ENCODE data around the gene KCTD8. TPM values are rescaled to one million over a fixed set of nuclear protein-coding genes. Genes with fewer than 3 reads are reported as not detected.

Gene KCTD8
- total and polyA plus RNA-seq, 3 donors from 2014 or later: 1.5 to 13.6 (median 4.0) TPM

DNA sequence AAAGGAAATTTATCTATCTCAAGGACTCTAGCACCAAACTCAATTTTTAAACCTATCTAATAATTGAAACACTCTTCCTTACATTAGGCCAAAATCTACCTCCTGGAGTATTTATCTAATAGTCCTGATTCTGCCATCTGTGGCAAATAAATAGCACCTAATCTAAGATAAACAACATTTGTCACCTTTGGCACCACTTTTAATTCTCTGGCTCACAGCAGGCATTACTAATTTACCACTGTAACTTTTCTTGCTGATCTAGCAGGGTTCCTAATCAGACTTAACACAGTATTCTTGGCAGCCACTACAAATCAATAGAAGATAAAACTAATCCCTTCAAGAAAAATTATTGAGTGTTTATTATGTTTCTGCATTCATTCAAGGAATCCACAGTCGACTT, 161.1 kb downstream of the KCTD8 start:
- Histone ChIP-seq H3K27ac (no peak overlapping the region), H3K4me1 (no peaks in the 10 kb centered on the region), H3K9me3 (no peaks in the 10 kb centered on the region), H3K4me3 (no peak overlapping the region), H3K27me3 (no peaks in the 10 kb centered on the region), H3K36me3 (ENCODE audit: low read depth, missing control alignments) (no peaks in the 10 kb centered on the region)
- DNase-seq: no peak
- WGBS, 2 donors: 70 to 96% methylated on average over 1 of the region's 1 CpG
- intact Hi-C loops (cut with DNase I; ENCODE audit: low total_unique reads): no loop called here
- TF ChIP-seq, protein P1, sequence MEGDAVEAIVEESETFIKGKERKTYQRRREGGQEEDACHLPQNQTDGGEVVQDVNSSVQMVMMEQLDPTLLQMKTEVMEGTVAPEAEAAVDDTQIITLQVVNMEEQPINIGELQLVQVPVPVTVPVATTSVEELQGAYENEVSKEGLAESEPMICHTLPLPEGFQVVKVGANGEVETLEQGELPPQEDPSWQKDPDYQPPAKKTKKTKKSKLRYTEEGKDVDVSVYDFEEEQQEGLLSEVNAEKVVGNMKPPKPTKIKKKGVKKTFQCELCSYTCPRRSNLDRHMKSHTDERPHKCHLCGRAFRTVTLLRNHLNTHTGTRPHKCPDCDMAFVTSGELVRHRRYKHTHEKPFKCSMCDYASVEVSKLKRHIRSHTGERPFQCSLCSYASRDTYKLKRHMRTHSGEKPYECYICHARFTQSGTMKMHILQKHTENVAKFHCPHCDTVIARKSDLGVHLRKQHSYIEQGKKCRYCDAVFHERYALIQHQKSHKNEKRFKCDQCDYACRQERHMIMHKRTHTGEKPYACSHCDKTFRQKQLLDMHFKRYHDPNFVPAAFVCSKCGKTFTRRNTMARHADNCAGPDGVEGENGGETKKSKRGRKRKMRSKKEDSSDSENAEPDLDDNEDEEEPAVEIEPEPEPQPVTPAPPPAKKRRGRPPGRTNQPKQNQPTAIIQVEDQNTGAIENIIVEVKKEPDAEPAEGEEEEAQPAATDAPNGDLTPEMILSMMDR (IDR thresholded peaks at IDR 0.05): no peak
- no peak for TF ChIP-seq POLR2A (IDR thresholded peaks at IDR 0.05)

DNA sequence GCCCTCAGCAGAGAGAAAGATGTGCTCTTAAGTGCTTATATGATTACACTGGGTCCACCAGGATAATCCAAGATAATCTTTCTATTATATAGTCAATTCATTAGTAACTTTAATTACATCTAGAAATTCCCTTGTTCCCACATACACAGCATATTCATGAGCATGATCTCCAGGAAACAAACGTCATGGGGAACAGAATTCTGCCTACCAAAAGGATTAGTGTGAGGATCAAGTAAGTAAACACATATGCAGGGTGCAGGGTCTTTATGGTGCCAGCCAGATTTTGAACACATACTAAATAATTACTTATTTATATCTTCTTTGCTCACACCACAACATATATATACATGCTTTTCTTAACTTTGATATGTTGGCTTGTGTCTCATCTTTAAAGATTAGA, 169.1 kb downstream of the KCTD8 start:
- no peak for DNase-seq
- Histone ChIP-seq H3K36me3 (ENCODE audit: low read depth, missing control alignments) (no peaks in the 10 kb centered on the region), H3K27me3 (no peaks in the 10 kb centered on the region), H3K4me1 (no peaks in the 10 kb centered on the region), H3K27ac (no peak overlapping the region), H3K4me3 (no peak overlapping the region), H3K9me3 (no peaks in the 10 kb centered on the region)
- intact Hi-C loops (cut with DNase I; ENCODE audit: low total_unique reads): no loop called here
- 71 to 83% methylated on average over 1 of the region's 1 CpG for WGBS, 2 donors
- TF ChIP-seq, protein P1 (IDR thresholded peaks at IDR 0.05): no peak
- no peak for TF ChIP-seq POLR2A (IDR thresholded peaks at IDR 0.05)

DNA sequence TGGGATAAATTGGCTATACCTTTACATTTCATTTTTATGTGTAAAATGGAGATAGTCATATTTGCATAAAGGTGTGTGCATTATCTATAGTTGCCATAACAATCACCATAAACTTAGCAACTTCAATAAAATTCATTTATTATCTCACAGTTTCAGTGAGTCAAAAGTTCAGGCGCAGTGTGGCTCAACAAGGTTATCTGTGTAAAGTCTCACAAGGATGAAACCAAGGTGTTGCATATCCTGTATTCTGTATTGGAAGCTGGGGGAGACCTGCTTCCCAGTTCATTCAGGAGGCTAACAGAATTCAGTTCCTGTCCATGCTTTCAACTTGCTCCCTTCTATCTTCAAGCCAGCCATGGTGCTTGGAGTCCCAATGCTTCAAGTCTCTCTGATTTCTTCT, 169.5 kb downstream of the KCTD8 start:
- DNase-seq: no peak
- TF ChIP-seq, protein P1 (IDR thresholded peaks at IDR 0.05): no peak
- TF ChIP-seq POLR2A (IDR thresholded peaks at IDR 0.05): no peak
- no peaks in the 10 kb centered on the region for H3K27me3 ChIP-seq
- no peak overlapping the region for H3K4me3 ChIP-seq
- WGBS, 2 donors: 97 to 100% methylated on average over 1 of the region's 1 CpG
- no peak overlapping the region for H3K27ac ChIP-seq
- H3K9me3 ChIP-seq: no peaks in the 10 kb centered on the region
- intact Hi-C loops (cut with DNase I; ENCODE audit: low total_unique reads): no loop called here
- H3K4me1 ChIP-seq: no peaks in the 10 kb centered on the region
- no peaks in the 10 kb centered on the region for H3K36me3 ChIP-seq (ENCODE audit: low read depth, missing control alignments)

DNA sequence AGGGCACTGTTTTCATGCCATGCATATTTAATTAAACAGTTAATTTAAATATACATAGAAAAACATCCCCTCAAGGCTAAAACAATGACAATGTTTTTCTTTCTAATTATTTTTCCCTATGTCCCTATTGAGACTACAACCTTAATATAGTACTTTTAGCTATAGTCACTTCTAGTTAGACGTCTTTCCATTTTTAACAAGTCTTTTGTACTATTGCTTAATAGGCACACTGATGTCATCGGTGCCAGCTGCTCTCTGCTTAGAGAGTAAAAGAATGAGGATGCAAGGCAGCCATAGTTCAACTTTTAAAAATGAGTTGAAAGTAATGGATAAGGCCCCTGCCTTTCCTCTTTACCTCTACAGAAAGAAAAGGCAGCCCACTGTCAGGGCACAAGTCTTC, 191.1 kb downstream of the KCTD8 start:
- no peak for DNase-seq
- H3K27me3 ChIP-seq: no peaks in the 10 kb centered on the region
- no peaks in the 10 kb centered on the region for H3K4me1 ChIP-seq
- no peak for TF ChIP-seq POLR2A (IDR thresholded peaks at IDR 0.05)
- no peaks in the 10 kb centered on the region for H3K36me3 ChIP-seq (ENCODE audit: low read depth, missing control alignments)
- no peak overlapping the region for H3K4me3 ChIP-seq
- intact Hi-C loops (cut with DNase I; ENCODE audit: low total_unique reads): no loop called here
- H3K27ac ChIP-seq: no peak overlapping the region
- 86 to 89% methylated on average over 2 of the region's 2 CpGs for WGBS, 2 donors
- H3K9me3 ChIP-seq: no peaks in the 10 kb centered on the region

DNA sequence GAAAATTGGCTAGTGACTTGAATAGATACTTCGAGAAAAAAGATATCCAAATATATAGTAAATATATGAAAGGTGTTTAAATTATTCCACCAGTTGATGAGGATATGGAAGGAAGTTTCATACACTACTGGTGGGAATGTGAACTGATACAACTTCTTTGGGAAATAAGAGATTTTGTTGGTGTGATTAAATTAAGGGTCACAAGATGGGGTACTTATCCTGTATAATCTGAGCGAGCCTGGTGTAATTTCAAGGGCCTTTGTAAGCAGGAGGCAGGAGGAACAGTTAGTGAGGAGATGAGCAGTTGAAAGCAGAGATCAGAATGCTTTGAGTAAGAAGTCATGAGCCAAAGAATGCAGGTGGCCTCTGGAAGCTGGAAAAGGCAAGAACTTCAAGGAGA, 192.2 kb downstream of the KCTD8 start:
- no peaks in the 10 kb centered on the region for H3K27me3 ChIP-seq
- H3K9me3 ChIP-seq: no peaks in the 10 kb centered on the region
- no peak for DNase-seq
- no peak overlapping the region for H3K27ac ChIP-seq
- 84 to 86% methylated on average over 2 of the region's 2 CpGs for WGBS, 2 donors
- no peak overlapping the region for H3K4me3 ChIP-seq
- no peaks in the 10 kb centered on the region for H3K36me3 ChIP-seq (ENCODE audit: low read depth, missing control alignments)
- intact Hi-C loops (cut with DNase I; ENCODE audit: low total_unique reads): no loop called here
- H3K4me1 ChIP-seq: no peaks in the 10 kb centered on the region
- TF ChIP-seq POLR2A (IDR thresholded peaks at IDR 0.05): no peak
- TF ChIP-seq, protein P1 (IDR thresholded peaks at IDR 0.05): no peak
